ENCODE results near the gene PWWP2B. TPM values are rescaled to one million over a fixed set of nuclear protein-coding genes. Genes with fewer than 3 reads are reported as not detected.

PWWP2B gene
- total and polyA plus RNA-seq, 10 of the 15 experiments (the other 5 are each of a cell fraction or from before 2014, with no cell fraction given), result 0.04 to 0.87 (median 0.35) TPM; not detected in 4

GRCh38 chr10:132415956-132416355 is 19.0 kb downstream of the PWWP2B start (continued):
- TF ChIP-seq ATF2 (IDR thresholded peaks at IDR 0.05; ENCODE audit: low read length), result no peak
- no peak for TF ChIP-seq MXI1 (IDR thresholded peaks at IDR 0.05; ENCODE audit: low read depth, low read length)
- no peak for TF ChIP-seq SKIL (IDR thresholded peaks at IDR 0.05; ENCODE audit: low read depth, poor library complexity, severe bottlenecking)
- TF ChIP-seq NR2C1 (IDR thresholded peaks at IDR 0.05), result no peak
- TF ChIP-seq CEBPZ (IDR thresholded peaks at IDR 0.05; ENCODE audit: low read depth, low read length), result no peak
- no peak for TF ChIP-seq TARDBP (IDR thresholded peaks at IDR 0.05; ENCODE audit: borderline replicate concordance)
- no peak for TF ChIP-seq ZBED1 (IDR thresholded peaks at IDR 0.05; ENCODE audit: borderline replicate concordance)
